HCT116 (cell line): ENCODE measurements around the gene POFUT2.

Experiments
- EGR1 ChIP-seq: IDR thresholded peaks from 2 replicates; pipeline ENCODE4 v1.6.1; 2012; ENCODE audit warnings: low read depth
- EZH2 ChIP-seq: fragments of 200-600 bp; sonication (generic); IDR thresholded peaks from 2 replicates; pipeline ENCODE4 v1.6.1; 2017; ENCODE audit warnings: antibody characterized with exemption, mixed run types
- POLR2A ChIP-seq: IDR thresholded peaks from 2 replicates; pipeline ENCODE4 v1.7.0; 2011; ENCODE audit warnings: borderline replicate concordance; ENCODE audit not compliant: insufficient read depth, insufficient read length; ENCODE audit errors: extremely low read depth
- POLR2AphosphoS5 ChIP-seq: IDR thresholded peaks from 2 replicates; pipeline ENCODE4 v1.6.1; 2011; ENCODE audit warnings: mild to moderate bottlenecking, low read depth, low read length, moderate library complexity
- SIN3A ChIP-seq: IDR thresholded peaks from 2 replicates; pipeline ENCODE4 v1.6.1; 2012; ENCODE audit warnings: low read depth
- TCF7L2 ChIP-seq: IDR thresholded peaks from 2 replicates; pipeline ENCODE4 v1.7.0; 2011; ENCODE audit warnings: borderline replicate concordance, inconsistent platforms; ENCODE audit not compliant: insufficient read depth, insufficient read length; ENCODE audit errors: extremely low read depth
- YY1 ChIP-seq: IDR thresholded peaks from 2 replicates; pipeline ENCODE4 v1.6.1; 2011; ENCODE audit warnings: low read length, low read depth, moderate library complexity, mild to moderate bottlenecking; ENCODE audit not compliant: insufficient replicate concordance; ENCODE audit errors: extremely low read depth
- ZFX ChIP-seq: fragments of 450-650 bp; IDR thresholded peaks from 2 replicates; pipeline ENCODE4 v1.6.1; 2017
- TF ChIP-seq, protein P1 (sequence below): IDR thresholded peaks from 2 replicates; pipeline ENCODE4 v1.6.1; 2012
- TF ChIP-seq, protein P2 (sequence below), 3 experiments: fragments of 200-600 bp in 1 of 3; sonication (generic) in 1 of 3; IDR thresholded peaks in 2 of 3; conservative IDR thresholded peaks in 1 of 3; 2 replicates each; pipeline ENCODE4 v1.5.1; 2012 to 2017; ENCODE audit warnings: low read depth in 2 of 3, low read length in 2 of 3, antibody characterized with exemption in 1 of 3, borderline replicate concordance in 1 of 3, control low read depth in 1 of 3, mild to moderate bottlenecking in 1 of 3, mixed read lengths in 1 of 3, mixed run types in 1 of 3, moderate library complexity in 1 of 3; ENCODE audit not compliant: insufficient read depth in 1 of 3

DNA sequence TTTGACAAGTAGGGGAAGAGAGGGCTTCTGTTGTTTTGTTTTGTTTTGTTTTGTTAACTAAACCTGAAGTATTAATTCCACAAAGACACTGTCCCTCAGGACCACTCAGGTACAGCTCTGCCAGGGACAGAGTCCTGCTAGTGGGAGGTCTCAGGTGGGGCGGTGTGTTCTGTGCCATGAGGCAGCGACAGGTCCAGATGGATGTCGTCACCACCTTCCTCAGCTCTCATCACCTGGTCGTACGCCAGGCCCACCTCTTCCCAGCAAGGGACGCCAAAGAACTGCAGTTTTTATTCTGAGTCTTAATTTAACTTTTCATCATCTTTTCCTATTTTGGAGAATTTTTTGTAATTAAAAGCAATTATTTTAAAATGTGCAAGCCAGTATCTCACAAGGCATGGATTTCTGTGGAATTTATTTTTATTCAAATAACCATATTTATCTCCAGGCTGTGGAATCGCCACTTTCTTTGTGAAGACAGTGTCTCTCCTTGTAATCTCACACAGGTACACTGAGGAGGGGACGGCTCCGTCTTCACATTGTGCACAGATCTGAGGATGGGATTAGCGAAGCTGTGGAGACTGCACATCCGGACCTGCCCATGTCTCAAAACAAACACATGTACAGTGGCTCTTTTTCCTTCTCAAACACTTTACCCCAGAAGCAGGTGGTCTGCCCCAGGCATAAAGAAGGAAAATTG lies 62.5 kb downstream of the POFUT2 start:
- no peak for TF ChIP-seq EZH2
- TF ChIP-seq, protein P1, sequence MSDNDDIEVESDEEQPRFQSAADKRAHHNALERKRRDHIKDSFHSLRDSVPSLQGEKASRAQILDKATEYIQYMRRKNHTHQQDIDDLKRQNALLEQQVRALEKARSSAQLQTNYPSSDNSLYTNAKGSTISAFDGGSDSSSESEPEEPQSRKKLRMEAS: no peak
- TF ChIP-seq, protein P2, sequence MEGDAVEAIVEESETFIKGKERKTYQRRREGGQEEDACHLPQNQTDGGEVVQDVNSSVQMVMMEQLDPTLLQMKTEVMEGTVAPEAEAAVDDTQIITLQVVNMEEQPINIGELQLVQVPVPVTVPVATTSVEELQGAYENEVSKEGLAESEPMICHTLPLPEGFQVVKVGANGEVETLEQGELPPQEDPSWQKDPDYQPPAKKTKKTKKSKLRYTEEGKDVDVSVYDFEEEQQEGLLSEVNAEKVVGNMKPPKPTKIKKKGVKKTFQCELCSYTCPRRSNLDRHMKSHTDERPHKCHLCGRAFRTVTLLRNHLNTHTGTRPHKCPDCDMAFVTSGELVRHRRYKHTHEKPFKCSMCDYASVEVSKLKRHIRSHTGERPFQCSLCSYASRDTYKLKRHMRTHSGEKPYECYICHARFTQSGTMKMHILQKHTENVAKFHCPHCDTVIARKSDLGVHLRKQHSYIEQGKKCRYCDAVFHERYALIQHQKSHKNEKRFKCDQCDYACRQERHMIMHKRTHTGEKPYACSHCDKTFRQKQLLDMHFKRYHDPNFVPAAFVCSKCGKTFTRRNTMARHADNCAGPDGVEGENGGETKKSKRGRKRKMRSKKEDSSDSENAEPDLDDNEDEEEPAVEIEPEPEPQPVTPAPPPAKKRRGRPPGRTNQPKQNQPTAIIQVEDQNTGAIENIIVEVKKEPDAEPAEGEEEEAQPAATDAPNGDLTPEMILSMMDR (IDR thresholded peaks at IDR 0.05 in 2 of 3, conservative IDR thresholded peaks at IDR 0.05 in 1 of 3; ENCODE audit: borderline replicate concordance in 1 of 3, insufficient read depth in 1 of 3, low read depth in 2 of 3, low read length in 2 of 3): no peak
- no peak for TF ChIP-seq ZFX
- TF ChIP-seq TCF7L2: no peak
- no peak for TF ChIP-seq EGR1
- TF ChIP-seq POLR2A: no peak
- no peak for TF ChIP-seq POLR2AphosphoS5
- TF ChIP-seq YY1: no peak
- no peak for TF ChIP-seq SIN3A
